PC-9 (cell line): Measurements from ENCODE around the gene GPR108.

Source experiments
- EZH2 ChIP-seq: fragments of 200-600 bp; sonication (generic); IDR thresholded peaks from 2 replicates; pipeline ENCODE4 v1.8.0; 2017; ENCODE audit warnings: antibody characterized with exemption, low read depth
- TF ChIP-seq, protein P1 (sequence below): fragments of 200-600 bp; sonication (generic); conservative IDR thresholded peaks from 2 replicates; pipeline ENCODE4 v1.6.1; 2017; ENCODE audit warnings: mixed run types, antibody characterized with exemption, mild to moderate bottlenecking, moderate library complexity

- TF ChIP-seq EZH2: no peak
- TF ChIP-seq, protein P1, sequence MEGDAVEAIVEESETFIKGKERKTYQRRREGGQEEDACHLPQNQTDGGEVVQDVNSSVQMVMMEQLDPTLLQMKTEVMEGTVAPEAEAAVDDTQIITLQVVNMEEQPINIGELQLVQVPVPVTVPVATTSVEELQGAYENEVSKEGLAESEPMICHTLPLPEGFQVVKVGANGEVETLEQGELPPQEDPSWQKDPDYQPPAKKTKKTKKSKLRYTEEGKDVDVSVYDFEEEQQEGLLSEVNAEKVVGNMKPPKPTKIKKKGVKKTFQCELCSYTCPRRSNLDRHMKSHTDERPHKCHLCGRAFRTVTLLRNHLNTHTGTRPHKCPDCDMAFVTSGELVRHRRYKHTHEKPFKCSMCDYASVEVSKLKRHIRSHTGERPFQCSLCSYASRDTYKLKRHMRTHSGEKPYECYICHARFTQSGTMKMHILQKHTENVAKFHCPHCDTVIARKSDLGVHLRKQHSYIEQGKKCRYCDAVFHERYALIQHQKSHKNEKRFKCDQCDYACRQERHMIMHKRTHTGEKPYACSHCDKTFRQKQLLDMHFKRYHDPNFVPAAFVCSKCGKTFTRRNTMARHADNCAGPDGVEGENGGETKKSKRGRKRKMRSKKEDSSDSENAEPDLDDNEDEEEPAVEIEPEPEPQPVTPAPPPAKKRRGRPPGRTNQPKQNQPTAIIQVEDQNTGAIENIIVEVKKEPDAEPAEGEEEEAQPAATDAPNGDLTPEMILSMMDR: no peak
Observed at GRCh38 chr19:6719992-6720368, 17.4 kb downstream of the GPR108 start.
